Measurements from ENCODE around the gene OTX1.

GRCh38 chr2:63027220-63027619 lies 23.4 kb upstream of the OTX1 start:
- TF ChIP-seq POLR2AphosphoS5 (IDR thresholded peaks at IDR 0.05; ENCODE audit: low read depth, low read length) (no peak), TAF1 (IDR thresholded peaks at IDR 0.05; ENCODE audit: borderline replicate concordance, insufficient read depth, low read length) (no peak), REST (IDR thresholded peaks at IDR 0.05; ENCODE audit: insufficient read depth in 1 of 2, low read depth in 2 of 2, low read length in 2 of 2) (no peak)

Data from PFSK-1 (cell line).